ENCODE measurements around the gene HMMR. TPM values are rescaled to one million over a fixed set of nuclear protein-coding genes. Genes with fewer than 3 reads are reported as not detected.

The HMMR gene
- total and polyA plus RNA-seq, 9 of the 15 experiments (the other 6 are each of a cell fraction or from before 2014, with no cell fraction given) = 74.9 to 133 (median 90.8) TPM

Small RNAs within 50 kb of the gene (small RNA-seq; reads per million reads assigned to genes)
- gene AC008723.1 = not detected

Other genes starting within 250 kb of the HMMR start
- 121 and 122 TPM in 2 replicates for gene CCNG1, start 23.0 kb upstream of the HMMR start, total RNA-seq (2014; rRNA removed)
- gene CCNG1, start 23.0 kb upstream of the HMMR start, total RNA-seq (2014; rRNA removed; fragmentation: Illumina TruSeq; extraction: Trizol) = 245 and 271 TPM in 2 replicates
- gene CCNG1, start 23.0 kb upstream of the HMMR start, total RNA-seq (2015; rRNA removed; fragmentation: Illumina TruSeq; extraction: Trizol) = 238 and 259 TPM in 2 replicates
- 180 and 184 TPM in 2 replicates for gene CCNG1, start 23.0 kb upstream of the HMMR start, total RNA-seq (2021)
- 293 and 356 TPM in 2 replicates for gene CCNG1, start 23.0 kb upstream of the HMMR start, polyA plus RNA-seq (2011; rRNA removed)
- 184 and 217 TPM in 2 replicates for gene CCNG1, start 23.0 kb upstream of the HMMR start, polyA plus RNA-seq (2014; fragmentation: Illumina TruSeq; extraction: Trizol)
- gene CCNG1, start 23.0 kb upstream of the HMMR start, polyA plus RNA-seq (2014; fragmentation: Nextera tagmentation; extraction: Ambion mirVana) = 100 to 1,000 TPM; 254 to 290 TPM
- 101 and 121 TPM in 2 replicates for gene CCNG1, start 23.0 kb upstream of the HMMR start, polyA plus RNA-seq (2014; rRNA removed)
- 25.9 and 43.5 TPM in 2 replicates for gene NUDCD2, start 530 bp upstream of the HMMR start, total RNA-seq (2014; rRNA removed)
- gene NUDCD2, start 530 bp upstream of the HMMR start, total RNA-seq (2014; rRNA removed; fragmentation: Illumina TruSeq; extraction: Trizol) = 35.5 and 37.3 TPM in 2 replicates
- gene NUDCD2, start 530 bp upstream of the HMMR start, total RNA-seq (2015; rRNA removed; fragmentation: Illumina TruSeq; extraction: Trizol) = 52.0 and 52.3 TPM in 2 replicates
- gene NUDCD2, start 530 bp upstream of the HMMR start, total RNA-seq (2021) = 64.9 and 76.9 TPM in 2 replicates
- 44.1 and 51.8 TPM in 2 replicates for gene NUDCD2, start 530 bp upstream of the HMMR start, polyA plus RNA-seq (2011; rRNA removed)
- 32.5 and 50.4 TPM in 2 replicates for gene NUDCD2, start 530 bp upstream of the HMMR start, polyA plus RNA-seq (2014; fragmentation: Illumina TruSeq; extraction: Trizol)
- 10 to 100 TPM; 14.6 to 22.5 TPM for gene NUDCD2, start 530 bp upstream of the HMMR start, polyA plus RNA-seq (2014; fragmentation: Nextera tagmentation; extraction: Ambion mirVana)
- gene NUDCD2, start 530 bp upstream of the HMMR start, polyA plus RNA-seq (2014; rRNA removed) = 29.1 and 38.4 TPM in 2 replicates
- 32.0 and 37.8 TPM in 2 replicates for gene MAT2B, start 45.0 kb downstream of the HMMR start, total RNA-seq (2014; rRNA removed)
- 51.0 and 59.0 TPM in 2 replicates for gene MAT2B, start 45.0 kb downstream of the HMMR start, total RNA-seq (2014; rRNA removed; fragmentation: Illumina TruSeq; extraction: Trizol)
- gene MAT2B, start 45.0 kb downstream of the HMMR start, total RNA-seq (2015; rRNA removed; fragmentation: Illumina TruSeq; extraction: Trizol) = 34.3 and 39.7 TPM in 2 replicates
- gene MAT2B, start 45.0 kb downstream of the HMMR start, total RNA-seq (2021) = 43.0 and 43.6 TPM in 2 replicates
- 40.3 and 40.8 TPM in 2 replicates for gene MAT2B, start 45.0 kb downstream of the HMMR start, polyA plus RNA-seq (2011; rRNA removed)
- gene MAT2B, start 45.0 kb downstream of the HMMR start, polyA plus RNA-seq (2014; fragmentation: Illumina TruSeq; extraction: Trizol) = 50.5 and 51.9 TPM in 2 replicates
- gene MAT2B, start 45.0 kb downstream of the HMMR start, polyA plus RNA-seq (2014; fragmentation: Nextera tagmentation; extraction: Ambion mirVana) = 10 to 100 TPM; 47.1 to 57.7 TPM
- gene MAT2B, start 45.0 kb downstream of the HMMR start, polyA plus RNA-seq (2014; rRNA removed) = 39.0 and 39.2 TPM in 2 replicates

Measured in K562 (cell line).